Activated gamma-delta T cell treated with anti-CD3 and anti-CD28 coated beads, Interleukin-2, amount 50 U/mL, for 16 hours (primary cell): ENCODE results near the gene WWOX.
"Not testable (repeated sequence)": the region's sequence is repeated elsewhere in the genome, so short reads cannot be mapped to it uniquely, and the experiment has no call there.

Source experiments
- DNase-seq: peaks from one replicate; pipeline ENCODE4 v3.0.0-alpha.2; 2020; ENCODE audit warnings: low read depth

Gene WWOX

GRCh38 chr16:78099271-78100111 lies at the start of gene WWOX:
Gene WWOX (plus strand): TSS chr16:78099654.
- DNase-seq, result peak; percentile 95

- DNase-seq, result no peak
Measured at GRCh38 chr16:78050734-78051400, 48.6 kb upstream of the WWOX start.

- DNase-seq, result no peak
Measured at GRCh38 chr16:78057803-78058564, 41.5 kb upstream of the WWOX start.

- DNase-seq, result not testable (repeated sequence)
Measured at GRCh38 chr16:78059806-78060205, 39.6 kb upstream of the WWOX start.

- no peak for DNase-seq
Measured at GRCh38 chr16:78060295-78060694, 39.2 kb upstream of the WWOX start.

- DNase-seq, result no peak
Measured at GRCh38 chr16:78060809-78061208, 38.6 kb upstream of the WWOX start.

GRCh38 chr16:78065319-78065718 lies 34.1 kb upstream of the WWOX start:
- no peak for DNase-seq

GRCh38 chr16:78069913-78070312 lies 29.5 kb upstream of the WWOX start:
- no peak for DNase-seq

GRCh38 chr16:78072275-78072674 lies 27.2 kb upstream of the WWOX start:
- DNase-seq, result no peak

- DNase-seq, result no peak
Measured at GRCh38 chr16:78075800-78076199, 23.7 kb upstream of the WWOX start.

GRCh38 chr16:78081341-78081740 lies 18.1 kb upstream of the WWOX start:
- DNase-seq, result no peak

- DNase-seq, result no peak
Measured at GRCh38 chr16:78091419-78091818, 8.0 kb upstream of the WWOX start.

- DNase-seq, result no peak
Measured at GRCh38 chr16:78092758-78093157, 6.7 kb upstream of the WWOX start.

- DNase-seq, result no peak
Measured at GRCh38 chr16:78094166-78094565, 5.3 kb upstream of the WWOX start.

- no peak for DNase-seq
Measured at GRCh38 chr16:78094998-78095397, 4.5 kb upstream of the WWOX start.

GRCh38 chr16:78096386-78096785 lies 3.1 kb upstream of the WWOX start:
- no peak for DNase-seq

GRCh38 chr16:78097548-78097947 lies 1.9 kb upstream of the WWOX start:
- no peak for DNase-seq

- no peak for DNase-seq
Measured at GRCh38 chr16:78098087-78098486, 1.4 kb upstream of the WWOX start.

GRCh38 chr16:78098595-78099270 lies 721 bp upstream of the WWOX start:
- no peak for DNase-seq

- DNase-seq, result no peak
Measured at GRCh38 chr16:78100112-78100467, 636 bp downstream of the WWOX start.

- no peak for DNase-seq
Measured at GRCh38 chr16:78102122-78102660, 2.7 kb downstream of the WWOX start.

GRCh38 chr16:78102865-78103264 lies 3.4 kb downstream of the WWOX start:
- DNase-seq, result no peak
